HG03565 (cell line): ENCODE data around the gene PIM3.

ENCODE experiments used
- ATAC-seq: cut with Tn5 transposase; IDR thresholded peaks from one replicate; pipeline ENCODE4 v1.9.1; 2021; ENCODE audit warnings: mild to moderate bottlenecking, moderate library complexity; ENCODE audit not compliant: unreplicated experiment

Gene PIM3

GRCh38 chr22:49999946-50000586, 39.5 kb downstream of the PIM3 start:
- no peak for ATAC-seq

GRCh38 chr22:50000587-50001387, 40.2 kb downstream of the PIM3 start:
- ATAC-seq: no peak

GRCh38 chr22:50001388-50002231, 41.0 kb downstream of the PIM3 start:
- ATAC-seq: no peak

GRCh38 chr22:50002791-50003190, 42.2 kb downstream of the PIM3 start:
- ATAC-seq: no peak

- no peak for ATAC-seq
These were observed 44.3 kb downstream of the PIM3 start for GRCh38 chr22:50004918-50005317.

GRCh38 chr22:50007057-50007511, 46.5 kb downstream of the PIM3 start:
- ATAC-seq: no peak

GRCh38 chr22:50008151-50009040, 47.8 kb downstream of the PIM3 start:
- ATAC-seq: no peak

GRCh38 chr22:50009251-50009650, 48.7 kb downstream of the PIM3 start:
- no peak for ATAC-seq

GRCh38 chr22:50009765-50010675, 49.4 kb downstream of the PIM3 start:
- no peak for ATAC-seq

GRCh38 chr22:50010676-50011446, 50.3 kb downstream of the PIM3 start:
- no peak for ATAC-seq

GRCh38 chr22:50011447-50012210, 51.1 kb downstream of the PIM3 start:
- no peak for ATAC-seq

GRCh38 chr22:50012211-50013181, 51.9 kb downstream of the PIM3 start, which contains the start of gene IL17REL:
Gene IL17REL (minus strand): TSS chr22:50012765. CDS start chr22:50012646, 119 bp downstream.
- no peak for ATAC-seq
